Ovary (tissue), 9 donors: ENCODE results near the gene COPS2. TPM values are rescaled to one million over a fixed set of nuclear protein-coding genes. Genes with fewer than 3 reads are reported as not detected.

ENCODE experiments used
- DNase-seq, 5 donors: peaks; one replicate each; pipeline ENCODE4 v3.0.0-alpha.2; 2019 to 2020
- H3K27ac ChIP-seq, 2 donors: fragments of 200-600 bp; one replicate each; pipeline versions ENCODE4 v1.5.1 to v1.8.0; 2019 to 2022
- H3K27me3 ChIP-seq: fragments of 200-600 bp; one replicate; pipeline ENCODE4 v1.8.0; 2022
- H3K36me3 ChIP-seq: fragments of 200-600 bp; sonication (generic); one replicate; pipeline ENCODE4 v1.5.1; 2019
- H3K4me1 ChIP-seq: one replicate; pipeline ENCODE4 v1.8.1; 2013; ENCODE audit warnings: mild to moderate bottlenecking, moderate library complexity; ENCODE audit not compliant: insufficient read depth
- H3K4me3 ChIP-seq: fragments of 200-600 bp; sonication (generic); one replicate; pipeline ENCODE4 v1.5.1; 2017
- H3K9me3 ChIP-seq, 2 donors: fragments of 200-600 bp in 1 of 2; sonication (generic) in 1 of 2; one replicate each; pipeline versions ENCODE4 v1.5.1 to v1.8.1; 2013 to 2019; ENCODE audit warnings: mild to moderate bottlenecking in 1 of 2, moderate library complexity in 1 of 2
- CTCF ChIP-seq, 3 donors: fragments of 450-650 bp in 2 of 3; fragments of 200-600 bp in 1 of 3; IDR thresholded peaks; one replicate each; pipeline versions ENCODE4 v1.5.1 to v1.8.0; 2016 to 2022; ENCODE audit warnings: antibody characterized with exemption in 3 of 3, mild to moderate bottlenecking in 1 of 3
- EP300 ChIP-seq: sonication (generic); formaldehyde crosslinking; IDR thresholded peaks from one replicate; pipeline ENCODE4 v1.6.1; 2017; ENCODE audit warnings: antibody characterized with exemption
- POLR2A ChIP-seq: fragments of 450-650 bp; IDR thresholded peaks from one replicate; pipeline ENCODE4 v1.6.1; 2017; ENCODE audit warnings: antibody characterized with exemption, mild to moderate bottlenecking, moderate library complexity
- WGBS, 3 donors: extraction: QIAGEN DNeasy Blood & Tissue Kit in 1 of 3; methylation state at CpG; one replicate each; pipeline versions ENCODE4 v1.1.5 to v1.1.7; 2013 to 2017; 5-methylcytosine and 5-hydroxymethylcytosine counted together
- intact Hi-C, 4 donors: fragments of 100-400 bp; cut with DNase I; formaldehyde crosslinking; loops; one replicate each; pipeline versions ENCODE4 v1.11.0 to v1.15.1; 2022 to 2023
- polyA plus RNA-seq, 2 donors: library from polyadenylated mRNA; stranded (reverse); fragments of 200-250 nt in 1 of 2; fragments of 350-450 nt in 1 of 2; fragmentation: Illumina TruSeq in 1 of 2; extraction: RNeasy Lipid Tissue Mini Kit (QIAGEN cat#74804) in 1 of 2; gene quantifications; one replicate each; pipeline ENCODE4 v1.2.3, GENCODE V29; 2013 to 2014
- total RNA-seq, 7 donors: library from RNA; depleted of rRNA in 2 of 7; stranded (reverse); fragments of >200 nt in 2 of 7; fragmentation: NEBNext Ultra II Directional in 3 of 7; extraction: Animal tissue kit (Norgen Biotek cat#: 25700) in 3 of 7; gene quantifications; one replicate each; pipeline versions ENCODE4 v1.1.0 to v1.2.4, GENCODE V29; 2016 to 2023
- donor health status: DM: no; HTN: no; CAD: no; lungs with moderate emphysema.
- donor health status: DM: no; HTN: no; CAD: no.
- donor health status: Bipolar disorder and iron deficiency.
- donor health status: DM: yes; HTN: yes; CAD: no.
- donor health status: DM: no; HTN: no; CAD: no.
- donor health status: DM: yes; HTN: yes; CAD: no.

COPS2 gene
- total and polyA plus RNA-seq, 9 donors: 44.2 to 95.4 (median 80.0) TPM

- DNase-seq: no peak
- intact Hi-C loops: no loop called here
- TF ChIP-seq POLR2A (no peak), CTCF (IDR thresholded peaks at IDR 0.05) (no peak), EP300 (no peak)
These were observed 40.3 kb downstream of the COPS2 start for GRCh38 chr15:49115062-49115461.

GRCh38 chr15:49110158-49110944 lies 45.0 kb downstream of the COPS2 start:
- Histone ChIP-seq H3K4me3 (no peak overlapping the region), H3K27ac (no peak overlapping the region), H3K36me3 (no peaks in the 10 kb centered on the region), H3K4me1 (no peaks in the 10 kb centered on the region), H3K27me3 (no peaks in the 10 kb centered on the region), H3K9me3 (peaks cover 0 to 3% of the 10 kb centered on the region in 2 donors)
- no peak for DNase-seq
- TF ChIP-seq EP300: no peak
- no peak for TF ChIP-seq POLR2A
- TF ChIP-seq CTCF (IDR thresholded peaks at IDR 0.05): no peak
- intact Hi-C loops: no loop called here
- 69 to 89% (median 85%) methylated on average over 2 of the region's 2 CpGs for WGBS, 3 donors

More at GRCh38 chr15:49115062-49115461, 40.3 kb downstream of the COPS2 start:
- H3K4me1 ChIP-seq: no peaks in the 10 kb centered on the region
- H3K9me3 ChIP-seq: peaks cover 0 to 3% of the 10 kb centered on the region in 2 donors
- no peak overlapping the region for H3K27ac ChIP-seq
- no peaks in the 10 kb centered on the region for H3K36me3 ChIP-seq
- H3K4me3 ChIP-seq: no peak overlapping the region
- WGBS, 3 donors: 84 to 97% (median 85%) methylated on average over 2 of the region's 2 CpGs
- H3K27me3 ChIP-seq: no peaks in the 10 kb centered on the region

GRCh38 chr15:49103002-49103401 lies 52.4 kb downstream of the COPS2 start:
- no peak for DNase-seq
- Histone ChIP-seq H3K27ac (no peak overlapping the region), H3K9me3 (no peaks in the 10 kb centered on the region), H3K36me3 (no peaks in the 10 kb centered on the region), H3K4me3 (no peak overlapping the region), H3K4me1 (no peaks in the 10 kb centered on the region), H3K27me3 (no peaks in the 10 kb centered on the region)
- no peak for TF ChIP-seq POLR2A
- no peak for TF ChIP-seq CTCF (IDR thresholded peaks at IDR 0.05)
- TF ChIP-seq EP300: no peak
- intact Hi-C loops: no loop called here
- WGBS, 3 donors: 75 to 98% (median 92%) methylated on average over 2 of the region's 2 CpGs

GRCh38 chr15:49101536-49101935 lies 53.9 kb downstream of the COPS2 start:
- no peak for DNase-seq
- no peak for TF ChIP-seq POLR2A
- no peak for TF ChIP-seq EP300
- TF ChIP-seq CTCF (IDR thresholded peaks at IDR 0.05): no peak
- intact Hi-C loops: no loop called here
- Histone ChIP-seq H3K9me3 (no peaks in the 10 kb centered on the region), H3K36me3 (no peaks in the 10 kb centered on the region), H3K27me3 (no peaks in the 10 kb centered on the region), H3K27ac (no peak overlapping the region), H3K4me1 (no peaks in the 10 kb centered on the region), H3K4me3 (no peak overlapping the region)
- 41 to 60% (median 58%) methylated on average over 2 of the region's 2 CpGs for WGBS, 3 donors
